Urinary bladder (tissue), 4 donors: Measurements from ENCODE around the gene SPATA24. TPM values are rescaled to one million over a fixed set of nuclear protein-coding genes. Genes with fewer than 3 reads are reported as not detected.
A peak's percentile ranks its signal among the peaks of the same experiment; 100 is the strongest.
"Not testable (repeated sequence)": the region's sequence is repeated elsewhere in the genome, so short reads cannot be mapped to it uniquely, and the experiment has no call there.

Experiments
- DNase-seq: peaks from one replicate; pipeline ENCODE4 v3.0.0-alpha.2; 2015; ENCODE audit errors: extremely low spot score
- H3K27ac ChIP-seq: one replicate; pipeline ENCODE4 v1.5.1; 2013; ENCODE audit warnings: low read depth, mild to moderate bottlenecking, moderate library complexity
- H3K36me3 ChIP-seq: one replicate; pipeline ENCODE4 v1.6.1; 2013; ENCODE audit warnings: mild to moderate bottlenecking, moderate library complexity; ENCODE audit not compliant: insufficient read depth
- H3K4me1 ChIP-seq: one replicate; pipeline ENCODE4 v1.6.1; 2013; ENCODE audit warnings: mild to moderate bottlenecking, moderate library complexity; ENCODE audit not compliant: insufficient read depth
- H3K4me3 ChIP-seq: one replicate; pipeline ENCODE4 v1.5.1; 2013; ENCODE audit warnings: low read depth, low read length
- WGBS: extraction: QIAGEN DNeasy Blood & Tissue Kit; methylation state at CpG from one replicate; pipeline ENCODE4 v1.1.7; 2013; 5-methylcytosine and 5-hydroxymethylcytosine counted together
- polyA plus RNA-seq: library from polyadenylated mRNA; stranded (reverse); fragments of 200-250 nt; gene quantifications from one replicate; pipeline ENCODE4 v1.2.3, GENCODE V29; 2013
- total RNA-seq: library from RNA; depleted of rRNA; stranded (reverse); fragments of >200 nt; gene quantifications from one replicate; pipeline ENCODE4 v1.2.3, GENCODE V29; 2014
- donor health status: healthy with polysubstance abuse.
- donor health status: healthy.

Gene SPATA24
- total and polyA plus RNA-seq, 2 donors = 3.0 to 5.4 TPM

GRCh38 chr5:139410993-139411828 is 7.3 kb upstream of the SPATA24 start:
- H3K4me1 ChIP-seq = no peaks in the 10 kb centered on the region
- no peak overlapping the region for H3K27ac ChIP-seq
- no peak overlapping the region for H3K4me3 ChIP-seq
- WGBS = 36% methylated on average over 17 of the region's 17 CpGs
- H3K36me3 ChIP-seq = no peaks in the 10 kb centered on the region
- no peak for DNase-seq

- H3K36me3 ChIP-seq = no peaks in the 10 kb centered on the region
- WGBS = 54% methylated on average over 6 of the region's 6 CpGs
- no peaks in the 10 kb centered on the region for H3K4me1 ChIP-seq
- no peak for DNase-seq
- no peak overlapping the region for H3K27ac ChIP-seq
- H3K4me3 ChIP-seq = no peak overlapping the region
These were observed 6.5 kb upstream of the SPATA24 start for GRCh38 chr5:139410121-139410992.

GRCh38 chr5:139409116-139409515 is 5.2 kb upstream of the SPATA24 start:
- not testable (repeated sequence) for H3K27ac ChIP-seq, H3K4me1 ChIP-seq, DNase-seq, H3K4me3 ChIP-seq, H3K36me3 ChIP-seq
- 80% methylated on average over 5 of the region's 5 CpGs for WGBS

GRCh38 chr5:139408191-139408590 is 4.3 kb upstream of the SPATA24 start:
- H3K4me3 ChIP-seq = no peak overlapping the region

GRCh38 chr5:139407517-139407916 is 3.6 kb upstream of the SPATA24 start:
- Histone ChIP-seq H3K36me3 (no peaks in the 10 kb centered on the region), H3K27ac (no peak overlapping the region), H3K4me1 (no peaks in the 10 kb centered on the region), H3K4me3 (no peak overlapping the region)
- no peak for DNase-seq

More at GRCh38 chr5:139408191-139408590, 4.3 kb upstream of the SPATA24 start:
- 93% methylated on average over 7 of the region's 7 CpGs for WGBS
- Histone ChIP-seq H3K4me1 (no peaks in the 10 kb centered on the region), H3K36me3 (no peaks in the 10 kb centered on the region), H3K27ac (no peak overlapping the region)
- DNase-seq = no peak

GRCh38 chr5:139406963-139407362 is 3.1 kb upstream of the SPATA24 start:
- Histone ChIP-seq H3K27ac (no peak overlapping the region), H3K4me3 (no peak overlapping the region), H3K4me1 (no peaks in the 10 kb centered on the region), H3K36me3 (no peaks in the 10 kb centered on the region)
- no peak for DNase-seq
- 72% methylated on average over 2 of the region's 2 CpGs for WGBS

GRCh38 chr5:139404484-139404840 is 573 bp upstream of the SPATA24 start:
- 57% methylated on average over 5 of the region's 5 CpGs for WGBS
- H3K4me3 ChIP-seq = no peak overlapping the region
- DNase-seq = no peak

GRCh38 chr5:139403418-139403786 is 487 bp downstream of the SPATA24 start:
- peak overlapping the region; percentile 84 for H3K27ac ChIP-seq
- no peaks in the 10 kb centered on the region for H3K36me3 ChIP-seq
- peak overlapping the region; percentile 32 for H3K4me3 ChIP-seq
- H3K4me1 ChIP-seq = no peaks in the 10 kb centered on the region
- DNase-seq = no peak
- WGBS = 16% methylated on average over 7 of the region's 7 CpGs

More at GRCh38 chr5:139404484-139404840, 573 bp upstream of the SPATA24 start:
- Histone ChIP-seq H3K4me1 (no peaks in the 10 kb centered on the region), H3K36me3 (no peaks in the 10 kb centered on the region), H3K27ac (peak overlapping the region; percentile 83)

- no peak overlapping the region for H3K4me3 ChIP-seq
- DNase-seq = no peak
- H3K36me3 ChIP-seq = no peaks in the 10 kb centered on the region
- H3K27ac ChIP-seq = no peak overlapping the region
- 76% methylated on average over 7 of the region's 7 CpGs for WGBS
- no peaks in the 10 kb centered on the region for H3K4me1 ChIP-seq
These were observed 1.2 kb downstream of the SPATA24 start for GRCh38 chr5:139402561-139403158.

GRCh38 chr5:139401546-139401945 is 2.3 kb downstream of the SPATA24 start:
- DNase-seq = no peak
- WGBS = 94% methylated on average over 10 of the region's 10 CpGs
- Histone ChIP-seq H3K4me1 (no peaks in the 10 kb centered on the region), H3K36me3 (no peaks in the 10 kb centered on the region), H3K27ac (no peak overlapping the region), H3K4me3 (no peak overlapping the region)

GRCh38 chr5:139399501-139400121 is 4.3 kb downstream of the SPATA24 start:
- H3K4me3 ChIP-seq = no peak overlapping the region
- 84% methylated on average over 6 of the region's 6 CpGs for WGBS
- no peaks in the 10 kb centered on the region for H3K36me3 ChIP-seq
- no peaks in the 10 kb centered on the region for H3K4me1 ChIP-seq
- DNase-seq = no peak
- H3K27ac ChIP-seq = no peak overlapping the region

GRCh38 chr5:139397921-139398320 is 6.0 kb downstream of the SPATA24 start:
- H3K4me3 ChIP-seq = no peak overlapping the region
- 34% methylated on average over 6 of the region's 6 CpGs for WGBS
- H3K27ac ChIP-seq = no peak overlapping the region
- no peaks in the 10 kb centered on the region for H3K36me3 ChIP-seq
- DNase-seq = no peak
- no peaks in the 10 kb centered on the region for H3K4me1 ChIP-seq

GRCh38 chr5:139396691-139397090 is 7.2 kb downstream of the SPATA24 start:
- 90% methylated on average over 8 of the region's 8 CpGs for WGBS
- Histone ChIP-seq H3K4me3 (no peak overlapping the region), H3K36me3 (no peaks in the 10 kb centered on the region), H3K4me1 (peaks cover 3% of the 10 kb centered on the region), H3K27ac (no peak overlapping the region)
- no peak for DNase-seq
